HL-60 (cell line): ENCODE measurements around the gene SLC6A9.

Source experiments
- DNase-seq, 2 experiments: peaks; one replicate each; pipeline ENCODE4 v3.0.0-alpha.2; 2010 to 2020; ENCODE audit warnings: low read depth in 1 of 2, low spot score in 1 of 2
- H3K27ac ChIP-seq: fragments of 250-450 bp; sonication (Bioruptor Pico); replicated peaks from 2 replicates; pipeline ENCODE4 v1.5.1; 2020; ENCODE audit warnings: mild to moderate bottlenecking, moderate library complexity
- H3K27me3 ChIP-seq: fragments of 250-450 bp; sonication (Bioruptor Pico); 2 replicates; pipeline ENCODE4 v1.5.1; 2021; ENCODE audit warnings: mild to moderate bottlenecking, moderate library complexity; ENCODE audit not compliant: insufficient read depth, poor library complexity, severe bottlenecking
- H3K4me3 ChIP-seq: replicated peaks from 2 replicates; pipeline ENCODE4 v1.5.1; 2011; ENCODE audit warnings: mild to moderate bottlenecking, control low read depth, low read length; ENCODE audit not compliant: insufficient read depth
- CTCF ChIP-seq: IDR thresholded peaks from one replicate; pipeline ENCODE4 v1.5.1; 2011; ENCODE audit warnings: low read length, control low read depth, inconsistent platforms; ENCODE audit not compliant: insufficient read depth
- GABPA ChIP-seq: IDR thresholded peaks from 2 replicates; pipeline ENCODE4 v1.6.1; 2012; ENCODE audit warnings: low read depth
- POLR2AphosphoS5 ChIP-seq: IDR thresholded peaks from 2 replicates; pipeline ENCODE4 v1.6.1; 2012; ENCODE audit warnings: low read depth
- SPI1 ChIP-seq: IDR thresholded peaks from 2 replicates; pipeline ENCODE4 v1.6.1; 2012; ENCODE audit warnings: low read depth, mild to moderate bottlenecking, borderline replicate concordance
- TF ChIP-seq, protein P1 (sequence below): IDR thresholded peaks from 2 replicates; pipeline ENCODE4 v1.6.1; 2012; ENCODE audit warnings: low read depth; ENCODE audit not compliant: insufficient replicate concordance

Gene SLC6A9

DNA sequence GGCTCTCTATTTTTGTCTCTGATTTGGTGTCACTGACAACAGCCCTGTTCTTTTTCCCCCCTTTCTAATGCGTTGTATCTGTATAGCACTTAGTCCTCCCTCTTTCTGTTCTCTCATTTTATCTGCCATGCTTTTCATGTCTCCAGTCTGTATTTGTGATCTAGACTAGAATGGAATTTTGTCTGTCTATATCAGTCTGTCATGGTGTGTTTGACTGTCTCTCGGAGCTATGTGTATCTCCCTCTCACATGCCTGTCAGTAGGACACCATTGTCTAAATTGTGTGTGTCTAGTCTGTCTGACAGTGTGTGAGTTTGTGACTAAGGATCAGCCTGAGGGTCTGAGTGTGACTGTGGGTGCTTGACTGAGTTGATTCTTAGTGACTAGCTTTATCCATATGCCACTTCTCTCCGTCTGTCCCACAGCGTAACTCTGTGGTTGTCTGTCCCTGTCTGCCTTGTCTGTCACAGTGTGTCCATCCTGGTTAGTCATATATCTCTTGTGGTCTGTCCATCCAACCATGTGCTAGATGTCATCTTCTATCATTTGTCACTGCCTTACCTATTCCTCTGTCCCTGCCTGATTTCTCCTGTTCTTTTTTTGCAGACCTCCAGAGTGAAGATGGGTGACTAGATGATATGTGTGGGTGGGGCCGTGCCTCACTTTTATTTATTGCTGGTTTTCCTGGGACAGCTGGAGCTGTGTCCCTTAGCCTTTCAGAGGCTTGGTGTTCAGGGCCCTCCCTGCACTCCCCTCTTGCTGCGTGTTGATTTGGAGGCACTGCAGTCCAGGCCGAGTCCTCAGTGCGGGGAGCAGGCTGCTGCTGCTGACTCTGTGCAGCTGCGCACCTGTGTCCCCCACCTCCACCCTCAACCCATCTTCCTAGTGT lies 53.6 kb downstream of the SLC6A9 start:
- Histone ChIP-seq H3K27me3 (no peaks in the 10 kb centered on the region), H3K4me3 (peak overlapping the region; percentile 75), H3K27ac (peak overlapping the region; percentile 54; the same call in 1 of the 2 replicates)
- no peak for DNase-seq
- TF ChIP-seq GABPA (no peak), POLR2AphosphoS5 (no peak), SPI1 (no peak), CTCF (no peak)
- TF ChIP-seq, protein P1, sequence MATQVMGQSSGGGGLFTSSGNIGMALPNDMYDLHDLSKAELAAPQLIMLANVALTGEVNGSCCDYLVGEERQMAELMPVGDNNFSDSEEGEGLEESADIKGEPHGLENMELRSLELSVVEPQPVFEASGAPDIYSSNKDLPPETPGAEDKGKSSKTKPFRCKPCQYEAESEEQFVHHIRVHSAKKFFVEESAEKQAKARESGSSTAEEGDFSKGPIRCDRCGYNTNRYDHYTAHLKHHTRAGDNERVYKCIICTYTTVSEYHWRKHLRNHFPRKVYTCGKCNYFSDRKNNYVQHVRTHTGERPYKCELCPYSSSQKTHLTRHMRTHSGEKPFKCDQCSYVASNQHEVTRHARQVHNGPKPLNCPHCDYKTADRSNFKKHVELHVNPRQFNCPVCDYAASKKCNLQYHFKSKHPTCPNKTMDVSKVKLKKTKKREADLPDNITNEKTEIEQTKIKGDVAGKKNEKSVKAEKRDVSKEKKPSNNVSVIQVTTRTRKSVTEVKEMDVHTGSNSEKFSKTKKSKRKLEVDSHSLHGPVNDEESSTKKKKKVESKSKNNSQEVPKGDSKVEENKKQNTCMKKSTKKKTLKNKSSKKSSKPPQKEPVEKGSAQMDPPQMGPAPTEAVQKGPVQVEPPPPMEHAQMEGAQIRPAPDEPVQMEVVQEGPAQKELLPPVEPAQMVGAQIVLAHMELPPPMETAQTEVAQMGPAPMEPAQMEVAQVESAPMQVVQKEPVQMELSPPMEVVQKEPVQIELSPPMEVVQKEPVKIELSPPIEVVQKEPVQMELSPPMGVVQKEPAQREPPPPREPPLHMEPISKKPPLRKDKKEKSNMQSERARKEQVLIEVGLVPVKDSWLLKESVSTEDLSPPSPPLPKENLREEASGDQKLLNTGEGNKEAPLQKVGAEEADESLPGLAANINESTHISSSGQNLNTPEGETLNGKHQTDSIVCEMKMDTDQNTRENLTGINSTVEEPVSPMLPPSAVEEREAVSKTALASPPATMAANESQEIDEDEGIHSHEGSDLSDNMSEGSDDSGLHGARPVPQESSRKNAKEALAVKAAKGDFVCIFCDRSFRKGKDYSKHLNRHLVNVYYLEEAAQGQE: no peak

DNA sequence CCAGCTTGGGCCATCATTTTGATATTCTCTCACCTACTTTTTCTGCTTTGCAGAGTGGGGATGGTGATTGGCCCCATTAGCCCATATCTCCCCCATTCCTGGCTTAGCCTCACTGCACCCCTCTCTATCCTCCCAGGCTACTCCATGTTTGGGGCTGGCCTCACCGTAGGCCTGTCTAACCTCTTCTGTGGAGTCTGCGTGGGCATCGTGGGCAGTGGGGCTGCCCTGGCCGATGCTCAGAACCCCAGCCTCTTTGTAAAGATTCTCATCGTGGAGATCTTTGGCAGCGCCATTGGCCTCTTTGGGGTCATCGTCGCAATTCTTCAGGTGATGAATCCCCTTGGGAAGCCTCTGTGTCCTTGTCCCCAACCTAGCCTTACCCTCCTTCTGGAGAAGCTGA lies 54.4 kb downstream of the SLC6A9 start:
- Histone ChIP-seq H3K27me3 (no peaks in the 10 kb centered on the region), H3K4me3 (peak overlapping the region; percentile 75), H3K27ac (no peak overlapping the region)
- TF ChIP-seq GABPA (no peak), POLR2AphosphoS5 (0 out of 2 replicates have a peak, but pooled peaks have one; percentile 19)
- no peak for DNase-seq

DNA sequence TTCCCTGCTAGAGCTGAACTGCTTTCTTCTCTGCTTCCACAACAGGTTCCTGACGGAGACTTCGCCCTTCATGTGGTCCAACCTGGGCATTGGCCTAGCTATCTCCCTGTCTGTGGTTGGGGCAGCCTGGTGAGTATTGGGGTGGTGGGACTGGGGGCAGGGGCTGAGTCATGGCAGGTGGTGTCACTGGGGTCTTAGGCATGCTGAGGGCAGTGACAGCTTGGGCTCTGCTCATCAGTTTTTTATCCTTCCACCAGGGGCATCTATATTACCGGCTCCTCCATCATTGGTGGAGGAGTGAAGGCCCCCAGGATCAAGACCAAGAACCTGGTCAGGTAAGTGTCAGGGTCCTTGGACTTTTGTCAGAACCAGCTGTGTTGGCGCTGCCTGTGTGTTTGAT lies 55.2 kb downstream of the SLC6A9 start:
- Histone ChIP-seq H3K27ac (peak overlapping the region; percentile 99), H3K27me3 (no peaks in the 10 kb centered on the region), H3K4me3 (peak overlapping the region; percentile 75)
- TF ChIP-seq, protein P1: no peak
- no peak for TF ChIP-seq POLR2AphosphoS5
- TF ChIP-seq GABPA: no peak
- peak in 1 of 2 experiments; percentile 39 for DNase-seq

- Histone ChIP-seq H3K4me3 (peak overlapping the region; percentile 75), H3K27me3 (no peaks in the 10 kb centered on the region), H3K27ac (peak overlapping the region; percentile 99)
- DNase-seq: peak in 1 of 2 experiments; percentile 89
- TF ChIP-seq GABPA: no peak; the same call in 1 of the 2 replicates
- peak; percentile 96 for TF ChIP-seq SPI1
- no peak for TF ChIP-seq CTCF
- TF ChIP-seq, protein P1: no peak
- TF ChIP-seq POLR2AphosphoS5: peak; percentile 64
These were observed 55.9 kb downstream of the SLC6A9 start for GRCh38 chr1:43975249-43975961.
